Endometrial microvascular endothelial cells (primary cell): ENCODE results near the gene ZNF185. TPM values are rescaled to one million over a fixed set of nuclear protein-coding genes. Genes with fewer than 3 reads are reported as not detected.
"Not testable (repeated sequence)": the region's sequence is repeated elsewhere in the genome, so short reads cannot be mapped to it uniquely, and the experiment has no call there.

Source experiments
- in situ Hi-C: cut with HindIII; loops from 2 replicates; pipeline ENCODE4 v1.10.0; 2017; ENCODE audit warnings: low sequenced_read_pairs, low pct_unique_long_range_greater_than_20kb; ENCODE audit errors: inconsistent ontology term
- total RNA-seq: library from RNA; depleted of rRNA; stranded (reverse); fragments of >200 nt; gene quantifications from one replicate; pipeline ENCODE4 v1.2.3, GENCODE V29; 2015; ENCODE audit errors: inconsistent ontology term

Gene ZNF185
- total RNA-seq, 1 donor from 2014 or later = 45.0 TPM

GRCh38 chrX:152893980-152894610 is 3.8 kb upstream of the ZNF185 start:
- in situ Hi-C loops = no loop called here

DNA sequence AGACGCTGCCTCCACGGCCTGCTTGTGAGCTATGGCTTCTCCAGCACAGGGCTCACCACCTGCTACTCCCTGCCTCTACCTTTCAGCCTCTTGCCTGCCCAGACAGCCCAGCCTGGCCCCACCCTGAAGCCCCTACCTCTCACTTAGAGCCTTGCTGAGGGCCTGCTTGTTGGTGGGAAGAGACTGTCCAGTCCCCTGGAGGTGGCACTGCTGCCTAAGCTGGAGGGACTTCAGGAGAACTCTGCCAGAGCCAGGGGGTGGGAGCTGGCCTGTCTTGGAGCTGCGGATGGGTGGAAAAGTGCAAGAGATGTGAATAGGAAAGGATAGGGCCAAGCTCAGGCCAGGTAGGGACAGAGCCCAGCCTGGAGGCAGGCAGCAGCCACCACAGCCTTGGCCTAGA is 2.7 kb upstream of the ZNF185 start:
- in situ Hi-C loops = no loop called here

DNA sequence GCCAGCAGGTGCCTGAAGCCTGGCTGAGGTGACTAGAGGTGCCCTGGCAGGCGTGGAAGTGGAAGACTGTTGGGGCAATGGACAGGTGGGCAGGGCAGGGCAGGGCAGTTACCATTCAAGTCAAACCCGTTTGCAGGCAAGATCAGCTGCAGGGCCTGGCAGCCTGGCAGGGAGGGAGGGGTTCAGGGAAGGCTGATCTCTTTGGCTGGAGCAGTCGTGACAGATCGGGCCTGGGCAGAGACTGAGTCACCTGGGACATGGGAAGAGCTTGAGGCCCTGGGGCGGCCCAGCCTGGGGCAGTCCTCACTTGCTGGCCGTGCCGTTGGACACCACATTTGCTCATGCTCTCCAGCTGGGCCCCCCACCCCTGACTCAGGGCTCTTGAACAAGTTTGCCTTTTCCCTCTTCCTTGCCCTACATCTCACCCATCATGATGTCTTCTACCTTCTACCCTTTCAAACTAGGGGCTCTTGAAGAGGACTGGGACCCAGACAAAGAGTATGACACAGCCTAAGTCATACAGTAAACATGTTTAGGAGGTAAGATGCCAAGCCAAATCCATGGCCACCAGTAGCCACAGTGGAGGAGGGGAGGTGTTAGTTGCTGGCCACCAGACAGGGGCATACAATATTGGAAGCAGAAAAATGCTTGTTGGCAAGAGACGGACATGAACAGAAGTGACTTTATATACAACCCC is 2.0 kb upstream of the ZNF185 start:
- in situ Hi-C loops = no loop called here

DNA sequence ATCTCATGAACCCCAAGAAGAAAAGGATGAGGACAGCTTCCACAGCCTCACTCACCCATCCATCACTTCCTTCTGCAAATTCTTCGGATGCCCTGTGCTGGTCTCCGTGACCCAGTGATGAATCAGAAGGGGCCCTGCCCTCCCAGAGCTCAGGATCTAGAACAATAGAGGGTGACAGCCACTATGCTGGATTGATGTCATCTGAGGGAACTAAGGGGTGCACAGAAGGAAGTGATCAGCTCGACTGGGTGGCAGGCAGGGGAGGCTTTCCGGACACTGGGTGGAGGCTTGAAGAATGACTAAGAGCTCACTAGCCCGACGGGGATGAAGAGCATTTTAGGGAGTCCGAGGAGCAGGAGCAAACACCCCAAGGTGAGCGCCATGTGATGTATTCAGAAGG is 1.4 kb upstream of the ZNF185 start:
- in situ Hi-C loops = no loop called here

GRCh38 chrX:152898442-152898841 is 575 bp downstream of the ZNF185 start:
- in situ Hi-C loops = no loop called here

- in situ Hi-C loops = no loop called here
Measured at GRCh38 chrX:152899111-152899873, 1.4 kb downstream of the ZNF185 start.

- in situ Hi-C loops = no loop called here
Measured at GRCh38 chrX:152899874-152900719, 2.2 kb downstream of the ZNF185 start.

- in situ Hi-C loops = no loop called here
Measured at GRCh38 chrX:152900937-152901445, 3.1 kb downstream of the ZNF185 start.

DNA sequence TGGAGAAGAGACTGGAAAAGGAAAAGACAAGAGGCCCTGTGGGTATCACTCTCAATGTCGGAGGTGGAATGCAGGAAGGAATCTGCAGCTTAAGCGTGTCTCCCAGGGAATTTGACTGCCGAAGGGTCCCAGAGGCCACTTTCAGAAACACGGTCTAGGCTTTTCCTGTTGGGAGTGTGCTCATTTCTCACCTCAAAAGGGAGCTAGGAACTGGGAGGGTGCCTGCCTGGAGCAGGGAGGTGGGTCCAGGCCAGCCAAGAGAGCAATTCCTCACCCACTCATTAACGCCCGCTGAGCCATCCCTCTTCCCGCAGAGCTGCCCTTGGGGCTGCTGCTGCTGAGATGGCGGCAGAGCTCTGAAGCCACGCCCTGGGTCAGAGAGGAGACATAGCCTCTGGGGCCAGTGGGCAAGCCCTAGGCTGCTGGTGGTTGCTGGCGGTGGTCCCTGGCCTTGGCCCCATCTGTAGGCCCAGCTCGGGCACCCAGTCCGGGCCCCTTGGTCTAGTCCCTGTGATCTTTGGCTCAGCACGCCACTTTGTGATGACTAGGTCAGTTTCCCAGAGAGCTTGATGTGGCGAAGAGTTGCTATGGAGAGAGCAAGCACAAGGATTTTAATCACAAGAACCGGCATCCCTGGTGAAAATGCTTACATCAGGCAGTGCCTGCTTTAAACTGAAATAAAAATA is 4.1 kb downstream of the ZNF185 start:
- in situ Hi-C loops = no loop called here

DNA sequence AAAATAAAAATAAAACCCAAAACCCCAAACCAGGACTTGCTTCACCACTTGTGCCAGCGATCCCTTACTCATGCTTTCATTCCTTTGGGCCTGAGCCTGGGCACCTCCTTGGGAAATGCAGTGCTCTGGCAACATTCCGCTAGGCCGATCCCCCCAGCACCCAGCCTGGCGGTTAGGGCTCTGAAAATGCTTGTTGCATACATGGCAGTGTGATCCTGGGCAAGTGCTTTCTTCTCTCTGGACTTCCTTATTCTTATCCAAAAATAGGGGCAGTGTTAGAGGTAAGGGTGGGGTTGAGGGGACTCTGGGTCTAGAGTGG is 4.6 kb downstream of the ZNF185 start:
- in situ Hi-C loops = no loop called here

- in situ Hi-C loops = no loop called here
Measured at GRCh38 chrX:152903589-152903988, 5.7 kb downstream of the ZNF185 start.

- in situ Hi-C loops = no loop called here
Measured at GRCh38 chrX:152904151-152905080, 6.5 kb downstream of the ZNF185 start.

- in situ Hi-C loops = no loop called here
Measured at GRCh38 chrX:152905081-152905420, 7.2 kb downstream of the ZNF185 start.

DNA sequence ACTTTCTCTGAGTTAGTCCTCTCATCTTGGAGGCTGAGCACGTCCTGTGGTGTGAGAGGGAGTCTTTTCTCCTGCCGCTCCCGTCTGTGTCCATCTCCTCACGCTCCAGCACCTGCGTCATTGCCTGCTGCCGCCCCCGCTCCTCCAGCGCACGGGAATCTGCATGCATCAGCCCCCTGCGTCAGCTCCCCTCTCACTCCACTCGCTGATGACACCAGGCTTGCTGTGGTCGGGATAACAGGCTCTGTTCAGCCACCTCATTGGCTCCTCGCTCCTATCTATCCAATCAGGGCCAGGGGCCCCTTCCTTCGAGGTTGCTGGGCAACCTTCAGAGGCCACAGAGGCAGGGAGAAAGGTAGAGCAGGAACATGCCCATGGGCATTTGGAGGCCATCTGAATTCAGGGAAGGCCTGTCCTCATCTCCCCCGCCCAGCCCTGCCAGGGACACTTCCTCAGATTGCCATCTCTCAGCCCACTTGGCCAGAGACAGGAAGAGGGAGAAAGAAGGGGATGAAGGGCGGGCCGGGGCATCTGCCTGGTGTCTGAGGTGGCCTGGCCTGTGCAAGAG is 9.3 kb downstream of the ZNF185 start:
- in situ Hi-C loops = no loop called here

DNA sequence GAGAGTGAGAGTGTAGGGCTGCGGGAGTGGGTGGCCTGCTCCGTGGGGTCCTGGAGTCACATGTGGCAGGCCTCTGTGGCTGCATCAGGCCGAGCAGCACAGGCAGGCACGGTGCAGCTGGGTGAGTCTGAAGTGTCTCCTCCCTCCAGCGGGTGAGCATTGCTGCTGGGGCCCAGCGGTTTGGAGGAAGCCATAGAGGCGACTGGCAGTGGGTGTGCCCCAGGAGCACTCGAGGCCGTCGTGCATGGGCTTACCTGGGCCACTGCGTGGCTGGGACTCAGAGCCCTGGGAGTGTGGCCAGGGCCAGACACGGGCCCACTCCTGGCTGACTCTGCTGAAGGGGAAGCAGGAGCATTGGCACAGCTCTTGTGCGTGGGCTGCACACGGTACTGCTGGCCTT is 10.6 kb downstream of the ZNF185 start:
- in situ Hi-C loops = no loop called here

GRCh38 chrX:152910018-152910417 is 12.2 kb downstream of the ZNF185 start:
- in situ Hi-C loops = not testable (repeated sequence)

DNA sequence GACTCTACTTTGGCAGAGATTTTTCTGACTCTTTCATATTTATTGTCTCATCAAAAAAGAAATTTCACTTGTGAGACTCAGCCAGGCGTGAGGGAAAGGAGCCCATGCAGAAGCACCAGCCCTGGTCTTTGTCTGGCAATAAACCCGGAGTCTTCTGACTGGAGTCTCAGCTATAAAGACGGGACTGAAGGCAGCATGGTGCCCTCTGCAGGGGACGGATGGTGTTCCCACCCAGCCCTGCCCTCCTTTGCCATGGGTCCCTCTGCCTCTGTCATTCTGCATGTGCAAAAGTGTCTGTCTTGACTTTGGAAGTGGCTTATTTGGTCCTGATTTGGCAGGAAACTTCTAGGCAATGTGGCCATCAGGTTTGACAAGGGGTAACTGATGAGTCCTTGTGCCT is 14.2 kb downstream of the ZNF185 start:
- in situ Hi-C loops = no loop called here
